Fibroblast of skin of right biceps (primary cell): ENCODE data around the gene TSPAN8.
"Not testable (repeated sequence)": the region's sequence is repeated elsewhere in the genome, so short reads cannot be mapped to it uniquely, and the experiment has no call there.

Experiments used
- DNase-seq: peaks from one replicate; pipeline ENCODE4 v3.0.0-alpha.2; 2013

Gene TSPAN8

DNA sequence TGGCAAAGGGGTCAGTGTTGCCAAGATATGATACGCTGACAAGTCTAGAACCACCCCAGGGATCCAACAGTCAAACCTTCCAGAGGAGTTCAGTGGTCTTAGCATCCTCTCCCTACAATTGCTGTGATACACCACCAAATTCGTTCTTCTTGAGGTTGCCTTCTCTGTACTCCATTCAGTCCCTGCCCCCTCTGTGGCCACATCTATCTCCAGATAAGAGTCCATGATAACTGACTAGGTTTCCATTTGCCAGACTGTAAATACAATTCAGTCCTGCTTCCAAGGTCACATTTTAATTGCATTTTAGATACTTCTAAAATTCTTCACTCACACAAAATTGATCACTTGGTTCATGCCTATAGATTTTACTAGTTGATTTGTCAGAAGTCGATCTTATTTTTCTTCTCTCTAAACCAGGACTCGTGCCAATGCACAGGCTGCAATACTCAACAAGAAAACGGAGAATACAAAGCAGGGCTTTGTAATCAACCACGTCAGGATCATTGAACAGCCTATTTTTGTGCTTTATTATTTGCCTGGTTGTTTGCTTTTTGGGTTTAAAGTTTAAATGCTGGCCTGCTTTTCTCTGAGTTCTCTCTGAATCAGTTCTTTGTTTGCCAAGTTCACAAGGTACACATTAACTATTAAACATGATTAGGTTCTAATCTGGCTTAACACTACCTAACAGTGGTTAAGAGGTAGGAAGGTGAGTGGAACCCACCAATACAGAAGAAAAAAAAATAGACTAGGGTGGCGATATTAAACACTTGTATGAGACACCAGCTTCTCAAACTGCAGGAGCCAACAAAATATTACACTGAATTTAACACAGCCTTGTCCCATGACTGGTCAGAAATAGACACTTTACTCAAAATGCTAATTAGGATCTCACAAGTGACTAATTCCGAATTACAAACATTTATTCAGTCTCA, 5.3 kb upstream of the TSPAN8 start:
- no peak for DNase-seq

DNA sequence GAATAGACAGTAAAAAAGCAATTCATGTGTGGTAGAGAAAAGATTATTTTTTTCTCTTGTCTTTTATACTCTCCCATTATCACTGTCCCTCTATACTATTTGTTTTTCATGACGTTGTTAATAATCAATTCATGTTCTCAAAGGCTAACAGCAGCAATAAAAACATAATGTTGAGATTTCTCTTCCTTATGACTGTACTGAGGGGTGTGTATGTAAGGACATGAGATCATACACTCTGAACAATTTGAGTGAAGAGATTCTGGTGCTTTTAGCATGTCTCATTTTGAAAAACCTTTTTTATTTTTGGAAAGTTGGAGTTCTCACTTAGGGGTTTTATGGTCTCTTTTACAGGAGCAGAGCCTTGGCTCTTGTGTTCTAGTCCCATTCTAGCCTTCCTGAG, 3.8 kb upstream of the TSPAN8 start:
- DNase-seq: no peak

DNA sequence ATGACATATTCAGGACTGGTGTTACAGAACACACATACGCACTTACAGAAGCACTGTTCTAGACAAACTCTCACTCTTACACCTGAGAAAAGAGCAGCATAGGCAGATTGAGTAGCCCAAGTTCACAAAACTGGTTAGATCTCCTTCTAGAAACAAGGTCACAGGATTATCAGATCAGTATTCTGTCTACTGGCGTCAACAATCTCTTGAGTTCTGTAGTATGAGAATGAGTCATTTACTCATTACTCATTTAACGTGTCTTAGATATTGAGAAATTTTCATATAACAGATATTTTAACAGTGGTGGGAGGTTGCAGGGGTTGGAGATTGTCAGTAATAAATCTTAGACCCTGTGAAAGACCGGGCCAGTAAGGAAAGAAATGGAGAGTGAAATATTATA, 2.8 kb upstream of the TSPAN8 start:
- peak; percentile 8 for DNase-seq

DNA sequence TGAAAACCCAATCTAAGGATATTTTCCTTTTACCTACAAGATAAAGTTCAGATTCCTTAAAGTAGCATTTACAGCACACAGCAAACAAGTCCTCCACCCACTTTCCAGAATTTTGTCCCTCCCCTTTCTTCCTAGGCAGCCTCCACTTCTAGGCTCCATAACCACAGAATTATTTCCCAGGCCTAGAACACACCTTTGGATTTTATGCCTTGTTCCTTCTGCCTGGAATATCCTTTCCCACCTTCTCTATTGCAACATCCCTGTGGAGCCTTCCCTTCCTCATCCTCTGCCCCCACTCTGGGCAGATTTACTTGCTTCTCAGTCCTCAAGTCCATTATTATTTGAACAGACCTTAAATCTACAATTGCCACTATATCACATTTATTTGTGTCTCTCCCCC, 2.1 kb upstream of the TSPAN8 start:
- no peak for DNase-seq

DNA sequence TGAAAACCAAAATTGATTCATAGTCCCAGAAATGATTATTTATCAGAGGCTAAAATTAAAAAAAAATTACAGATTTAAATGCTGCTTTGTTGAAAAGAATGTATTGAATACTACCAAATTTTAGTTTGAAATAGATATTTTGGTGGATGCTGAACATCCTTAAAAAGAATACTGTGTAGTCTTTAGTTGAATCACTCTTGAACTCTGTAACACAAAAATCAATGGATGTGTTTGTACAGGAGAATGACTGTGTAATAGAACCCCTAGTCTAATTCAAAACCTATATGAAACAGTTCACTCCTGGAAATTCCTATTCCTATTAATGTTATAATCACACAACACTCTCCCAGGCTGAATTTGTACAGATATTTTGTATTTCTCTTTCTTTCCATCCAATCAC, 1.5 kb upstream of the TSPAN8 start:
- no peak for DNase-seq

DNA sequence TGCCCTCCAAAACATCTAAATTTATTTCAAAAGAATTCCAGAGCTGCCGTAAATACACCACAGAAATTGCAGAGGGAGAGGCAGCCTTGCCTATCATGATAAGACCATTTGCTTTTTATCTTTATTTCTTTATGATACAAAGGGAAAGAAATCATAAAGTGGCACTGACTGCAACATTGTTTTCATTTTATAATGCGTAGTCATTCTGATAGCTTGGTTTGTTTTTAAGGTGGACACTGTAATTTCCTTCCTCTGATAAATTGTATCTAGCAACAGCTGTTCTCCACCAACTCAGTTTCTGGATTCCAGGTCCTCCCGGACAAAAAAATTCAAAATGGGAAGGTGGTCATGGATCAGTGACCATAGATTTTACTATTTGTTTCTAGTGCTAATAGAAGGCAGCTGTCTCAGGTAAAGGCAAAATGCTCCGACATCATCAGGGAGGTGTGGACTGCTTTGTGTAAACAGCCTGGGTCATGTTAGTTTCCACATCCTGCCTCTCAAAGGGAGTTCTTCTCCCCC, 623 bp upstream of the TSPAN8 start:
- DNase-seq: no peak

DNA sequence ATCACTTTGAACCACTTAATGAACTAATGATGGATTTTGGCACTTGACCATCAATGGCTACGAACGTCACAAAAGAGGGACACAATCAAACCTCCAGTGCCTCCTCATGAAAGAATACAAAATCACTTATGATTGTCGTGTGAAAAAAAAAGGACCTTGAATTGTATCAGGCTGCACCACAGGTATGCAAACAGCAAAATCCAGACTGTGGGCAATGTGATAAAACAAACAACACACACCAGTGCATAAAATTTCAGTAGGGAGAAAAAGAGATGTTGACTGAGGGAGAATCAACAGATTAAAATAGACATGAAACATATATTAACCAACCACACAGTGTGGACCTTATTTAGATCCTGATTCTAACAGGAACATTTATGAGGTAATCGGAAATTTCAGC, 2.6 kb downstream of the TSPAN8 start:
- DNase-seq: no peak

DNA sequence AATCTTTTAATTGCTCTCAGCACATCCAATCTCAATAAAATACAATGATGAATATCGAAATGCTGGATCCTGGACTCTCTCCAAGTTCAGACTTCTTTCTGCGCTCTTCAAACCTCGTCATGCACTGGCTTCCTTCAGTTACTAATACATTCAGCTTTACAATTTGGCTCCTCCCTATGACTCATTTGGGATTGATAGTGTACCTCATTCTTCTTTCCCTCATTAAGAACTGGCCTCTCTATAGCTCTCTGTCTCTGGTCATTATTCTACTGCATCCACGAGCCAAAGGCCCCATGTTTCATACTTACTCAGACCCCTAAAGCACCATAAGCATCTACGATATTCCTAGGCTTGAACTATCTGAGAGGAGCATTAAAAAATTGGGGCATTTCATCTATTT, 4.9 kb downstream of the TSPAN8 start:
- no peak for DNase-seq

DNA sequence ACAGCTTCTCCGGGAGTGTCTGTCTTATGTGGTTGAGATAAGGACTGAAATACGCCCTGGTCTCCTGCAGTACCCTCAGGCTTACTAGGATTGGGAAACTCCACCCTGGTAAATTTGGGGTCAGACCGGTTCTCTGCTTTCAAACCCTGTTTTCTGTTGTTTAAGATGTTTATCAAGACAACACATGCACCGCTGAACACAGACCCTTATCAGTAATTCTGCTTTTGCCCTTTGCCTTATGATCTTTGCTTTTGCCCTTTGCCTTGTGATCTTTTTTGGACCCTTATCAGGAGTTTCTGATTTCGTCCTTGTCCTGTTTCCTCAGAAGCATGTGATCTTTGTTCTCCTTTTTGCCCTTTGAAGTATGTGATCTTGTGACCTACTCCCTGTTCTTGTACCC, 7.8 kb downstream of the TSPAN8 start:
- DNase-seq: not testable (repeated sequence)

DNA sequence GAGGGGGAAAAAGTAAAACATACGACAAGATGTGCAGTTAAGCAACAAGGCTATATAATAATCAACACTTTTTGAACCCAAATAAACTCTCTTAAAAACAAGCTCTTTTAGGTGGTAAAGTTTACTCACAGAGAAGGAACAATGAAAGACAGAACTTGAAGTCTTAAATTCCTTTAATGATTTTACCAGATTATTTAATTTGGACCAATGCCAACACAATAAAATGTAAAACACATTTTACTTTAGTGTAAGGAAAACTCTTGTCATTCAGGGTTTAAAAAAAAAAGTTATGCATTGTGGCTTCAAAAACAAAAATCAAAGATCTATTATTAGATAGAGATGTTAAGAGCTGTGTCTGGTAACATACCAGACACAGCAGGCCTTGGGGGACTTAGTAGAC, 13.1 kb downstream of the TSPAN8 start:
- DNase-seq: no peak

DNA sequence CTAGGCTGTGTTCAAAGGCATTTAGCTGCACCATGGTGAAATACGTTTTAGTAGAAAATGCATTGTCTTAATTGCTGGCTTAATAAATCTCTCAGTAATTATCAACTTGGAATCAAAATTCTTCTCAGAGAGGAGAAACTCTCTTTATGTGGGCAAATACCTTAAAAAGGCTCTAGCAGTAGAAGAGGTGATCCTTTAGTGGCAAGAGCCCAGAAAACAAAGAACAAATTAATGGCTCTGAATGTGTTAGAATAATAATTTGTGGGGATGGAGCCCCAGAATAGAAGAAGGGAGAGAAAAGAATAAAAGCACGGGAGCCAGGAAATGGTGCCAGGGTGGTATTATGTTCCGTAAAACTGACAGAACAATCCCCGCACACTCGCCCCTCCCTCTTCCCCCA, 14.8 kb downstream of the TSPAN8 start:
- no peak for DNase-seq

DNA sequence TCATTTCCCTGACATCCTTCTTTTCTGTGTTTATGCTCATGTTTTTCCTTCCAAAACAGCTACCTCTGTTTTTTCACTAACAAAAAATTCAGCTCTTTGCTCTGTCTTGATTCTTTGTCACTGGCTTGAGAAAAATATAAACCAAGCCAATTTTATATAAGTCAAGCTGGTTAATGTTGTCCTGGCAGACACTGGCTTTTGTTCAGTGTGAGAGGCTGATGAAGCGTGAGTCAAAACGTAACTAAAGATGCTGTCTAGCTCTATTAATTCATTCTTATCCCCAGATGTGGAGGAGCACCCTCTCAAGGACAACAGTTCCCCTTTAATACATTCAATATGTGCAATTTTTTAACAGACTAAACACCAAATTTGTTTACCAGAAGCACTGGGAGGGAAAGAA, 15.8 kb downstream of the TSPAN8 start:
- no peak for DNase-seq

DNA sequence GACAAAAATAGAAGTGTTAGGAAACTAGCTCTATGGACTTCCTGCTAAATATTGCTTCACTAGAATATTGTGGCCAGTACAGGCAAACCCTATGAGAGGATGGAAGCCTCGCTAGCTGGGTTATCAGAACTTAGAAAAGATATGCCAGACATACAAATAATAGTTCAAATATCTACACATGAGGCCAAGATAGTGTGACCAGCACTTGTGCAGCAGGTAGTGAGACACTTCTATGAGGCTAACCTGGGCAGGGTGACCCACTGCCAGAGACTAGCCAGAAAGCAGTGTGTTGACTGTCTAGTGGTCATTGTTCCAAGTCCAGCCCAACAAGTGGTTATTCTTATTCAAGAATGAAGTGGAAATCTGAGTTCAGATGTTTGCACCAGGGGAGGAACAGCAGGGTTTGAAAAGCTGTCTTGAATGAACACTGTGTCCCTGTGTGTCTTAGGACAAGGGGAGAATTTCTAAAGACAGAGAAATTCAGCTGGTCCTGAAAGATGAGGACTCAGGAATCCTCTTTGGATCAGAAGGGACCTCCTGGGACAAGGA, 16.3 kb downstream of the TSPAN8 start:
- no peak for DNase-seq

DNA sequence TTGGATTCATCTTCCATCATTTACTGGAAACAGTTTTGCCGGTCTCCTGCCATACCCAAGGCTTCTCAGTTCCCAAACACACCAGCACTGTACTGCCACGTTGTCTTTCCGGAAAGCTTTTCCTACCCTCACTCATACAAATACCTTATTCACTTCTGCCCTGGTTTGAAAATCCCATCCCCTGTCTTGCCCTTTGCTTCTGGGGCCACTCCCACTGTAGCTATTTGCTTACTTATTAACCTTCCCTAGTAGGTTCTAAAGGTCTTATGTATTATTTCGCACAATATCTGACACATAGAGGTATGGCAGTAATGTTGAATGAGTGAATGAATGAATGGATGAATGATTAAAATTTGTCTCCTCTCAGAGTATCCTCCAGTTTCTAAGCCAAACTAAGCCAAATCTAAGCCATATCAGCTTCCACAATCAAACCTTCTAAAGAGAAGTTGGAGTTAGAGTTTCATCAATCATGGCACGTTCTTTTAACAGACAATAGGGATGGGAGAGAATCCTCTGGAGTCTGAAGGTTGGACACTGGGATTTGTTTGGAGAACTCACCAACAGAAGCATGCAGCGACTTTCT, 18.6 kb downstream of the TSPAN8 start:
- no peak for DNase-seq

DNA sequence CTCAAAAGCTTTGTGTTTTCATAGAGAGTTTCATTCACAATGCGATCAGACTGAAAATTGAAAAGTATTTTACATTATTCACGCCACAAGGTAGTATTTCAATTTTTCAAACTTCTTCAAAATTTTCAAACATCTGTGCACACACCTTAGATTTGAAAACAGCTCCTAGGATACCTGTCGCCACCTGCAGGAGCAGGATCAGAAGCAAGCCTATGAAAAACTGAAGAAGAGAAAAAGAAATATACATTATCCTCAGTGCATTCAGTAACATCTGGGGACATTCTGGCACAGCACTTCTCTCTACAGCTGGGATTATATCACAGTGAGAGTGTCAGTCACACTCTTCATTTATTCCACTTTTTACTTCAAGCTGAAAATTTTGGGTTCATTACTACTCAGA, 19.8 kb downstream of the TSPAN8 start:
- no peak for DNase-seq

DNA sequence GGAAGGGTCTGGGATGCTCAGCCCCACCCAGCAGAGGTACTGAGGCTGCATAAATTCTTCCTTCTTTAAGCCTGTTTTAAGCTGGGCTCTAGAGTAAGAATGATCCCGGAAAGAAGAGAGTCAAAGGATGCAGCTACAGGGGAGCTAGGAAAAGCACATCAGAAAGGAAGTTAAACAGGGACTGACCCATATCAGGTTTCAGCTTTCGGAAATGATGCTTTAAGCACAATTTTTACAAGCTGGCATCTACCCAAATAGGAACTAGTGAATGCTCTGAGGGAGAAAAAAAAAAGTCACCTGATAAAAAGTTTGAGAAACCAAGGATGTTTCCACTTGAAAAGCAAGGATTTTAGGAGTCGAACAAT, 22.0 kb downstream of the TSPAN8 start:
- no peak for DNase-seq

DNA sequence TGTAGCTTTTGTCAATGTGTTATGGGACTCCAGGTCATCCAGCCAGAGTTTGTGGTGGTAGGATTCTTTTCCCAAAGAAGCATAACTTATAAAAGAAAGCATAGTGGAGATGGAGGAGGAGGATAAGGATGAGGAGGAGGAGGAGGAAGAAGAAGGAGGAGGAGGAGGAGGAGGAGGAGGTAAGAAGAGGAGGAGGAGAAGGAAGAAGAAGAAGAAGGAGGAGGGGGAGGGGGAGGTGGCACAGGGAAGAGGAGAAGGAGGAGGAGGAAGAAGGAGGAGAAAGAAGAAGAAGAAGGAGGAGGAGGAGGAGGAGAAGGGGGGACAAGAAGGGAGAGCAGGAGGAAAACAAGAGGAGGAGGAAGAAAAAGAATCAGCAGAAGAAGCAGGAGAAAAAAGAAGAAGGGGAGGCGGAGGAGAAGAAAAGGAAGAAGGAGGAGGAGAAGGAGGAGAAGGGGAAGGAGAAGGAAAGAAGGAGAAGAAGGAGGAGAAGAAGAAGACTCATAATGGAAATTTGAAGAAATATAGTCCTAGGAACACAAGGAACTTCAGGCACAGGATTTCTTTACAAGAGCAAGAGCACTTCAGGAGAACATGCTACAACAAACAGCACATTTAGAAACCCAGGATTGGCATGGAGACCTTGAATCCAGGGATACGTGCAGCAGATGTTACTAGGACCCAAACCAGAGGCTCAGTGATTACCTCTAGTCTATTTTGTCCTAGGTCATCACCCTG, 22.6 kb downstream of the TSPAN8 start:
- no peak for DNase-seq

DNA sequence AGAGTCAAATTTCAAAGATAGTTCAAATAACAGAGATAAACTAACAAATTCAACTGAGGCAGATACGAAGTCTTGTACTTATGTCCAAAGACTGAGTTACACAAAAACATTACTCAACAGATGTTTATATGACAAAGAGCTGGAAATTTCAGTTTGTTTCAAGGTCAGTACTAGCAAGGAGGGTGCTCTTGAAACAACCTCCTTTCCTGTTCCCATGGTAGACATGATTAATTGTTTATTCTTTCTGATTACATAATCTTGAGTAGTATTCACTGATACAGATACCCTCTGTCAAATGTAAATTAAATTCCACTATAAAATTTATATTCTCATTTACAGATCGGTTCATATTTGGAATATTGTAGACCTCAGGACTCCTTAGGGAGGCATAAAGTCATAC, 23.4 kb downstream of the TSPAN8 start:
- no peak for DNase-seq

DNA sequence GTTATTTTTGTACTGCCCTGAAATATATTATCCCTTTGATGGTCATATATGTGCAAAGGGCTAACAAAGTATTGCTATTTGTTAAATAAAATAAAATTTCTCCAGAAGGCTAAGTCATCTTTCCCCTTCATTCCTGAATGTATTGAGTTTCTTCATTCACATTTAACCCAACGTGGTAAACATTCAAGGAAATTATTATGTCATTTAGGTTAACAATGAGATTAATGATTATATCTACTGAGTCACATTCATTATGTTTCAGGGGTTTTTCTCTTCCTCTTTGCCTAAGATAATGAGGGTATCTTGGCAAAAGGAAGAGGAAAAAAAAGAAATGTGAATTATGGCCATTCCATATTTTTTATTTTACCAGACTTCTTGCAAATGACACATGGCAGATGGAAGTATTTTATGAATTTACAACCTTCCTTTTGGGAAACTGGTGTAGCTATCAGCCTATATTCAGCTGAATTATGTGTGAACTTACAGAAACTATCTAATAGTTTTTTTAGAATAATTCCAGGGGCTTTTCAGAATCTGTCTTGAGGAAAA, 27.2 kb downstream of the TSPAN8 start:
- no peak for DNase-seq

DNA sequence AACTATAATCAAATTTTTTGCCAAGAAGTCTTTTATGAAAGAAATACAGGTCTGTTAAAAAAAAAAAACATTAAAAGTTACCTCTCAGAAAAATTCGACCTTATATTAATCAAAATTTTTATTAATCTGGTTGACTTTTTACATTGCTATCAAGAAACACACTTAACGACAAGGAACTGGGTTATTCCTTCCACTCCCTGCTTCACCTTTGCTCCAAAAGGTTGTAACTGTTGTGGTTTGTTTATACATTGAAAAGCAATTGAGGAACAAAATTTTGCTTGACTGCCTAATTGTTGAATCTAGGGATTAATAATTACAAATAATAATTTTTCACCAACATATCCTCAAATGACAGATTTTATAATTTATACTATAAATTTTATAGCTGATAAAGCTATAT, 28.4 kb downstream of the TSPAN8 start:
- no peak for DNase-seq

DNA sequence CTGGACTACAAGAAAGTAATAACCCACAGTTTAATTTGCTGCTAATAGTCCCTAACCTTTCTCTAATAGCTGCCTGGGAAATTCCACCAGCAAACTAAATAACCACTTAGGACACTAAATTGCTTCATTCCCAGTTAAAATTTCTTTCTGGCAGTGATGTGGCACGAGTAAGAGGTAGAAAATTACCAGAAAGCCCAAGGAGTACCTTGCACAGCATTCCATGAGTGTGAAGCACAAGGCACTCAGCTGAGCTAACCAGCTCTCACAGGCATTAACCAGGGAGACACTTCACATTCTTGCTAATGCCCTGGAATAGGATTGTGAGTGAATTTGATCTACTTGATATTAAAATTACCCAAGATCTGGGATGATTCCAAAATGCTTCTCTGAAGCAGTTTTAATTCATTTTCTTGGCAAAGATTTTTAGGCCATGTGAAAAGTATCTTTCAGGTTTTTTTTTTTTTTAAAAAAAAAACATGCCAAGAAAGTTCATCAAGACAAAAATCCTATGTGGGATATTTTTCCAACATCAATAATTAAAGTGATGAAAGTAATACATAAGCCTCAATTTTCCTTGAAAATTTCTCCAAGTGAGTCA, 29.5 kb downstream of the TSPAN8 start:
- peak; percentile 83 for DNase-seq

DNA sequence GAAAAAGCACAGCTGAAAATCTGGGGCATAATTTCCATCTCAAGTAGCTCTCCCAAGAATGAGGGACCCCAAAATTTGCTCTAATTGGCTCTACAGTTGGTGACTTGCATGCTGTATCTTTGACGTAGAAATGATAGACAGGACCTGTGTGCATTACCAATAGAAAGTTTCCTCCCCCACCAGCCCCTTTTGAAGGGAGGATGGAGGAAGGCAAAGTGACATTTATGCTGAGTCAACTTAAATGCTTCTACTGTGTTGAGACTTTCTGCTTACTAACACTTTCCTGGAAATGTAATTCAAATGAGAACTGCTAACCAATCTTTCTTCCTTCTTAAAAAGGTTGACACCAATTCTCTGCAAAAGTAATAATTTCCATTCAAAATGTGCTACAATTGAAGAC, 31.9 kb downstream of the TSPAN8 start:
- DNase-seq: no peak

DNA sequence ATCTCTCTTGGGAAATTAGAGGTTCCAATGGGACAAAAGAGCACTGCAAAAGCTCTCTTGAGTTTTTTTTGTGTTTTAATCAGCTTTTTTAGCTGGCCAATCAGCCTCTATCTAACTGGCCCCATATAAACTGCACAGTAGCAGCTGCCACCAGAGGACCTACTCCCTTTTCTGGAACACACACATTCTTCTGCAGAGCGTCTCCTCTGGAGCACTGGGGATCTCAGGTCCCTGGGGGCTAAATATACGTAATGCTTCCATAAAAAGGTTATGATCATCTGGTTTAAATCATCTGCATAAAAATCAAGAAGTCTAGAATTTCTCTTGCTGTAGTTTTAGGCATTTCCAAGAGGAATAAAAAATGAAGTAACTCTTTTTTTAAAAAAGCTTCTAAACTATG, 32.3 kb downstream of the TSPAN8 start:
- DNase-seq: peak; percentile 62
